A673 (cell line): ENCODE results near the gene CSRP1.

Experiments
- EZH2 ChIP-seq: fragments of 200-600 bp; sonication (generic); IDR thresholded peaks from 2 replicates; pipeline ENCODE4 v1.6.1; 2017; ENCODE audit warnings: borderline replicate concordance, low read depth, mild to moderate bottlenecking, mixed read lengths, antibody characterized with exemption, low read length; ENCODE audit not compliant: poor library complexity, severe bottlenecking
- TF ChIP-seq, protein P1 (sequence below): fragments of 300-800, 200-600 bp; sonication (generic); conservative IDR thresholded peaks from 2 replicates; pipeline ENCODE4 v1.5.1; 2017; ENCODE audit warnings: low read depth, mild to moderate bottlenecking, antibody characterized with exemption, low read length, moderate library complexity, mixed read lengths

DNA sequence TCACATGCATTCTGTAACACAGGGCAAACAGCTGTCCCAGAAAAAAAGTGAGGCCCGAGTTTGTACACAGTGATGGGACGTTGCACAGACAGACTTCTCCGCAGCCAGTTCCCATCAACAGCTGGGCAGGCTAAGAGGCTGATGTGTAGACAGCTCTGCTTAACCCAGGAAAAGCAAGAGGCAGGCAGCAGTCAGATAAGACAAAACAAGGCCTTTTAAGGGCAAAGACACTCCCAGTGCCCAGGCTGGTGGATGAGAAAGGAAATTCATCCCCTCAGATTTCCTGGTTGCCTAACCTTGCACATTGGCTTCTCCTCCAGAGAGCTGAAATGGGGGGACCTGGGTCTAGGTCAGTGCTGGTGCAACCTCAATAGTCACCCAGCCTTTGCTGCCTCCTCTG lies 20.7 kb downstream of the CSRP1 start:
- TF ChIP-seq, protein P1, sequence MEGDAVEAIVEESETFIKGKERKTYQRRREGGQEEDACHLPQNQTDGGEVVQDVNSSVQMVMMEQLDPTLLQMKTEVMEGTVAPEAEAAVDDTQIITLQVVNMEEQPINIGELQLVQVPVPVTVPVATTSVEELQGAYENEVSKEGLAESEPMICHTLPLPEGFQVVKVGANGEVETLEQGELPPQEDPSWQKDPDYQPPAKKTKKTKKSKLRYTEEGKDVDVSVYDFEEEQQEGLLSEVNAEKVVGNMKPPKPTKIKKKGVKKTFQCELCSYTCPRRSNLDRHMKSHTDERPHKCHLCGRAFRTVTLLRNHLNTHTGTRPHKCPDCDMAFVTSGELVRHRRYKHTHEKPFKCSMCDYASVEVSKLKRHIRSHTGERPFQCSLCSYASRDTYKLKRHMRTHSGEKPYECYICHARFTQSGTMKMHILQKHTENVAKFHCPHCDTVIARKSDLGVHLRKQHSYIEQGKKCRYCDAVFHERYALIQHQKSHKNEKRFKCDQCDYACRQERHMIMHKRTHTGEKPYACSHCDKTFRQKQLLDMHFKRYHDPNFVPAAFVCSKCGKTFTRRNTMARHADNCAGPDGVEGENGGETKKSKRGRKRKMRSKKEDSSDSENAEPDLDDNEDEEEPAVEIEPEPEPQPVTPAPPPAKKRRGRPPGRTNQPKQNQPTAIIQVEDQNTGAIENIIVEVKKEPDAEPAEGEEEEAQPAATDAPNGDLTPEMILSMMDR = no peak
- TF ChIP-seq EZH2 = no peak
